MCF 10A (cell line): Measurements from ENCODE around the gene SLC1A1. TPM values are rescaled to one million over a fixed set of nuclear protein-coding genes. Genes with fewer than 3 reads are reported as not detected.

Experiments used
- BruUV-seq: library from RNA; stranded (reverse); fragments of 400-500 nt; replicated peaks from 2 replicates; lab custom pipeline; 2021; lab: Mats Ljungman, UMichigan
- CTCF ChIA-PET: fragments of 300-600 bp; sonication (Branson Sonifier 250); formaldehyde crosslinking; extraction: SDS; loops from one replicate; lab custom pipeline; 2021; ENCODE audit warnings: antibody characterized with exemption, inconsistent platforms; lab: Yijun Ruan, JAX
- POLR2A ChIA-PET: fragments of 300-600, 350-650 bp; sonication (Branson Sonifier 250); formaldehyde crosslinking; extraction: SDS; loops from one replicate; lab custom pipeline; 2020; ENCODE audit warnings: antibody characterized with exemption, inconsistent platforms; lab: Yijun Ruan, JAX
- DNase-seq: peaks from one replicate; pipeline ENCODE4 v3.0.0-alpha.2; 2018; ENCODE audit not compliant: unreplicated experiment
- H3K27ac Mint-ChIP-seq: one replicate; pipeline ENCODE4 v1.8.0; 2022; ENCODE audit warnings: mild to moderate bottlenecking, low read depth, mixed read lengths; ENCODE audit not compliant: unreplicated experiment
- H3K27me3 Mint-ChIP-seq: one replicate; pipeline ENCODE4 v1.8.0; 2022; ENCODE audit warnings: mixed read lengths; ENCODE audit not compliant: insufficient read depth, unreplicated experiment
- H3K36me3 Mint-ChIP-seq: one replicate; pipeline ENCODE4 v1.8.0; 2022; ENCODE audit warnings: mild to moderate bottlenecking, moderate library complexity, mixed read lengths; ENCODE audit not compliant: insufficient read depth, unreplicated experiment
- H3K4me1 Mint-ChIP-seq: one replicate; pipeline ENCODE4 v1.8.0; 2022; ENCODE audit warnings: mixed read lengths; ENCODE audit not compliant: insufficient read depth, unreplicated experiment
- H3K4me3 Mint-ChIP-seq: one replicate; pipeline ENCODE4 v1.8.0; 2022; ENCODE audit warnings: mild to moderate bottlenecking, moderate library complexity, mixed read lengths; ENCODE audit not compliant: unreplicated experiment
- H3K9me3 Mint-ChIP-seq: one replicate; pipeline ENCODE4 v1.8.0; 2022; ENCODE audit warnings: mixed read lengths; ENCODE audit not compliant: unreplicated experiment
- CTCF ChIP-seq: fragments of 200-600 bp; IDR thresholded peaks from one replicate; pipeline ENCODE4 v1.8.0; 2022; ENCODE audit warnings: antibody characterized with exemption, mild to moderate bottlenecking; ENCODE audit not compliant: unreplicated experiment
- intact Hi-C: fragments of 100-400 bp; cut with micrococcal nuclease; formaldehyde crosslinking; loops from 2 replicates; pipeline ENCODE4 v1.14.1; 2022
- total RNA-seq: library from RNA; stranded (reverse); gene quantifications from 2 replicates; pipeline ENCODE4 v1.2.3, GENCODE V29; 2022

Gene SLC1A1
- total RNA-seq, 1 experiment from 2014 or later, result 0.16 TPM

GRCh38 chr9:4614627-4615026 is 124.4 kb downstream of the SLC1A1 start:
- DNase-seq, result no peak
- TF ChIP-seq CTCF, result no peak
- intact Hi-C loops, result no loop called here
- Mint-ChIP-seq H3K9me3 (no peaks in the 10 kb centered on the region), H3K27me3 (no peaks in the 10 kb centered on the region), H3K4me3 (no peak overlapping the region), H3K27ac (no peak overlapping the region), H3K36me3 (no peaks in the 10 kb centered on the region), H3K4me1 (peaks cover 9% of the 10 kb centered on the region)
- no TSS peak for BruUV-seq
- POLR2A ChIA-PET, result no interaction called here
- CTCF ChIA-PET, result interaction anchor here (4.2 kb wide), 1 partner anchor 11 kb away, joined by 20 read pairs; no protein-coding TSS in a partner anchor

GRCh38 chr9:4615251-4615650 is 125.0 kb downstream of the SLC1A1 start:
- CTCF ChIA-PET, result interaction anchor here (4.2 kb wide), 1 partner anchor 11 kb away, joined by 20 read pairs; no protein-coding TSS in a partner anchor
- POLR2A ChIA-PET, result no interaction called here
- H3K36me3 Mint-ChIP-seq, result no peaks in the 10 kb centered on the region

GRCh38 chr9:4615778-4616177 is 125.5 kb downstream of the SLC1A1 start:
- intact Hi-C loops, result no loop called here
- H3K4me1 Mint-ChIP-seq, result peaks cover 9% of the 10 kb centered on the region
- H3K36me3 Mint-ChIP-seq, result no peaks in the 10 kb centered on the region
- no peak for TF ChIP-seq CTCF
- H3K27me3 Mint-ChIP-seq, result no peaks in the 10 kb centered on the region
- no TSS peak for BruUV-seq
- ChIA-PET CTCF (no interaction called here), POLR2A (no interaction called here)
- H3K9me3 Mint-ChIP-seq, result no peaks in the 10 kb centered on the region
- DNase-seq, result no peak
- H3K4me3 Mint-ChIP-seq, result no peak overlapping the region
- no peak overlapping the region for H3K27ac Mint-ChIP-seq

More at GRCh38 chr9:4615251-4615650, 125.0 kb downstream of the SLC1A1 start:
- no peak overlapping the region for H3K4me3 Mint-ChIP-seq
- intact Hi-C loops, result no loop called here
- DNase-seq, result peak; percentile 45
- BruUV-seq, result no TSS peak
- H3K4me1 Mint-ChIP-seq, result peaks cover 9% of the 10 kb centered on the region
- H3K27ac Mint-ChIP-seq, result no peak overlapping the region
- TF ChIP-seq CTCF, result no peak
- H3K9me3 Mint-ChIP-seq, result no peaks in the 10 kb centered on the region
- no peaks in the 10 kb centered on the region for H3K27me3 Mint-ChIP-seq

GRCh38 chr9:4617752-4618151 is 127.5 kb downstream of the SLC1A1 start:
- DNase-seq, result no peak
- Mint-ChIP-seq H3K36me3 (no peaks in the 10 kb centered on the region), H3K27ac (no peak overlapping the region), H3K4me1 (peaks cover 9% of the 10 kb centered on the region), H3K4me3 (no peak overlapping the region), H3K27me3 (no peaks in the 10 kb centered on the region), H3K9me3 (no peaks in the 10 kb centered on the region)
- intact Hi-C loops, result no loop called here
- CTCF ChIA-PET, result no interaction called here
- no peak for TF ChIP-seq CTCF
- no TSS peak for BruUV-seq
- POLR2A ChIA-PET, result interaction anchor here (0.6 kb wide), 1 partner anchor 45 kb away, joined by 3 read pairs; the partner anchor contains the start of gene PLPP6
